Keratinocyte (primary cell): ENCODE results near the gene MED26. TPM values are rescaled to one million over a fixed set of nuclear protein-coding genes. Genes with fewer than 3 reads are reported as not detected.

Source experiments
- DNase-seq: peaks from one replicate; pipeline ENCODE4 v3.0.0-alpha.2; 2011; ENCODE audit warnings: low read depth, missing footprints, low spot score
- FAIRE-seq: peaks from 2 replicates; lab custom pipeline; 2011; peaks lifted over from hg19 to GRCh38; lab: Jason Lieb, UNC
- H2AFZ ChIP-seq: 2 replicates; pipeline ENCODE4 v1.6.0; 2012; ENCODE audit warnings: low read length, control low read depth, inconsistent platforms; ENCODE audit not compliant: control insufficient read depth
- H3K27ac ChIP-seq: 2 replicates; pipeline ENCODE4 v1.5.1; 2011; ENCODE audit warnings: low read length; ENCODE audit not compliant: control insufficient read depth, insufficient read depth
- H3K27me3 ChIP-seq: 3 replicates; pipeline ENCODE4 v1.6.0; 2011; ENCODE audit warnings: low read length; ENCODE audit not compliant: control insufficient read depth, insufficient read depth; ENCODE audit errors: extremely low read depth
- H3K36me3 ChIP-seq, 2 experiments: 2 replicates in 1 of 2; 3 replicates in 1 of 2; pipeline ENCODE4 v1.5.1; 2011; ENCODE audit warnings: low read length in 2 of 2, mild to moderate bottlenecking in 1 of 2; ENCODE audit not compliant: control insufficient read depth in 2 of 2, insufficient read depth in 2 of 2; ENCODE audit errors: extremely low read depth in 1 of 2
- H3K4me1 ChIP-seq: 3 replicates; pipeline ENCODE4 v1.5.1; 2011; ENCODE audit warnings: low read length; ENCODE audit not compliant: control insufficient read depth, insufficient read depth; ENCODE audit errors: extremely low read depth
- H3K4me2 ChIP-seq: 3 replicates; pipeline ENCODE4 v1.6.0; 2011; ENCODE audit warnings: low read depth, low read length; ENCODE audit not compliant: control insufficient read depth, insufficient read depth; ENCODE audit errors: extremely low read depth
- H3K4me3 ChIP-seq, 3 experiments: fragments of 200-600 bp in 1 of 3; sonication (generic) in 1 of 3; 2 replicates in 2 of 3; 3 replicates in 1 of 3; pipeline ENCODE4 v1.5.1; 2011 to 2016; ENCODE audit warnings: low read length in 3 of 3, mild to moderate bottlenecking in 3 of 3, control low read depth in 2 of 3, inconsistent platforms in 1 of 3, low read depth in 1 of 3, mixed read lengths in 1 of 3, mixed run types in 1 of 3, moderate library complexity in 1 of 3; ENCODE audit not compliant: control insufficient read depth in 2 of 3, insufficient read depth in 2 of 3; ENCODE audit errors: extremely low read depth in 1 of 3
- H3K79me2 ChIP-seq: 2 replicates; pipeline ENCODE4 v1.6.0; 2012; ENCODE audit warnings: low read length; ENCODE audit not compliant: control insufficient read depth, insufficient read depth
- H3K9ac ChIP-seq: 3 replicates; pipeline ENCODE4 v1.6.0; 2011; ENCODE audit warnings: low read length; ENCODE audit not compliant: control insufficient read depth, insufficient read depth; ENCODE audit errors: extremely low read depth
- H3K9me1 ChIP-seq: 3 replicates; pipeline ENCODE4 v1.6.0; 2011; ENCODE audit warnings: low read length; ENCODE audit not compliant: control insufficient read depth, insufficient read depth; ENCODE audit errors: extremely low read depth
- H3K9me3 ChIP-seq: 2 replicates; pipeline ENCODE4 v1.5.1; 2012; ENCODE audit warnings: low read depth, low read length; ENCODE audit not compliant: control insufficient read depth
- H4K20me1 ChIP-seq: 3 replicates; pipeline ENCODE4 v1.6.0; 2011; ENCODE audit warnings: low read length; ENCODE audit not compliant: control insufficient read depth, insufficient read depth; ENCODE audit errors: extremely low read depth
- CTCF ChIP-seq, 3 experiments: IDR thresholded peaks in 1 of 3; conservative IDR thresholded peaks in 1 of 3; optimal IDR thresholded peaks in 1 of 3; 2 replicates in 2 of 3; 3 replicates in 1 of 3; pipeline versions ENCODE3 to v1.5.1; 2011; ENCODE audit warnings: low read length in 3 of 3, mild to moderate bottlenecking in 3 of 3, moderate library complexity in 2 of 3, control low read depth in 1 of 3, inconsistent platforms in 1 of 3; ENCODE audit not compliant: insufficient read depth in 2 of 3; ENCODE audit errors: extremely low read depth in 1 of 3
- EZH2 ChIP-seq: IDR thresholded peaks from one replicate; pipeline ENCODE4 v1.6.1; 2012; ENCODE audit warnings: inconsistent platforms, mild to moderate bottlenecking, low read length, moderate library complexity
- dilution Hi-C: fragments of 300-500 bp; cut with MboI; formaldehyde crosslinking; loops from one replicate; pipeline ENCODE4 v1.7.0; 2020; ENCODE audit warnings: low sequenced_read_pairs; ENCODE audit not compliant: extremely low pct_ligation_motif_present
- polyA plus RNA-seq, 5 experiments: library from polyadenylated mRNA; depleted of rRNA in 3 of 5; stranded (reverse) in 3 of 5; stranded (forward) in 1 of 5; unstranded in 1 of 5; fragments of >200 nt; gene quantifications; 1 replicate in 1 of 5; 2 replicates in 3 of 5; 3 replicates in 1 of 5; pipeline versions ENCODE4 v1.2.1 to v1.2.3, GENCODE V29; 2011 to 2012; ENCODE audit warnings: missing spikeins in 2 of 5, low read depth in 1 of 5, low replicate concordance in 1 of 5

The MED26 gene
- polyA plus RNA-seq, 1 donor (not counting 4 experiments of a cell fraction or from before 2014, with no cell fraction given): 4.7 TPM

- no peaks in the 10 kb centered on the region for H3K27me3 ChIP-seq
- no peaks in the 10 kb centered on the region for H3K9me3 ChIP-seq
- no peak overlapping the region for H3K4me2 ChIP-seq
- H3K27ac ChIP-seq: no peak overlapping the region
- H2AFZ ChIP-seq: no peak overlapping the region
- FAIRE-seq (no peak), DNase-seq (no peak)
- H3K36me3 ChIP-seq: peaks cover 24 to 32% of the 10 kb centered on the region in 2 experiments
- no peak overlapping the region for H3K9ac ChIP-seq
- TF ChIP-seq CTCF (optimal IDR thresholded peaks at IDR 0.05 in 1 of 3, IDR thresholded peaks at IDR 0.05 in 1 of 3, conservative IDR thresholded peaks at IDR 0.05 in 1 of 3; ENCODE audit: extremely low read depth in 1 of 3, insufficient read depth in 2 of 3, low read length in 3 of 3): no peak
- TF ChIP-seq EZH2: no peak
- H3K79me2 ChIP-seq: peaks cover 57% of the 10 kb centered on the region
- no peaks in the 10 kb centered on the region for H3K4me1 ChIP-seq
- dilution Hi-C loops: no loop called here
- H3K9me1 ChIP-seq: no peaks in the 10 kb centered on the region
- no peaks in the 10 kb centered on the region for H4K20me1 ChIP-seq
- no peak overlapping the region for H3K4me3 ChIP-seq
Measured at GRCh38 chr19:16640951-16641350, 12.9 kb upstream of the MED26 start.

GRCh38 chr19:16638666-16639065, 10.7 kb upstream of the MED26 start:
- H3K79me2 ChIP-seq: peaks cover 55% of the 10 kb centered on the region
- no peak overlapping the region for H3K9ac ChIP-seq
- H3K36me3 ChIP-seq: peaks cover 28 to 31% of the 10 kb centered on the region in 2 experiments
- H3K27ac ChIP-seq: no peak overlapping the region
- H3K4me3 ChIP-seq: no peak overlapping the region
- dilution Hi-C loops: no loop called here
- no peaks in the 10 kb centered on the region for H3K27me3 ChIP-seq
- H3K4me1 ChIP-seq: no peaks in the 10 kb centered on the region
- DNase-seq (no peak), FAIRE-seq (no peak)
- H2AFZ ChIP-seq: no peak overlapping the region
- no peak overlapping the region for H3K4me2 ChIP-seq
- no peaks in the 10 kb centered on the region for H4K20me1 ChIP-seq
- TF ChIP-seq CTCF (optimal IDR thresholded peaks at IDR 0.05 in 1 of 3, IDR thresholded peaks at IDR 0.05 in 1 of 3, conservative IDR thresholded peaks at IDR 0.05 in 1 of 3; ENCODE audit: extremely low read depth in 1 of 3, insufficient read depth in 2 of 3, low read length in 3 of 3) (no peak), EZH2 (no peak)
- no peaks in the 10 kb centered on the region for H3K9me3 ChIP-seq
- no peaks in the 10 kb centered on the region for H3K9me1 ChIP-seq
